SH-SY5Y (cell line): Measurements from ENCODE around the gene TMEM184A.

Source experiments
- GATA2 ChIP-seq: IDR thresholded peaks from 2 replicates; pipeline ENCODE4 v1.6.1; 2011; ENCODE audit warnings: mild to moderate bottlenecking, low read depth, low read length
- GATA3 ChIP-seq: IDR thresholded peaks from 2 replicates; pipeline ENCODE4 v1.6.1; 2011; ENCODE audit warnings: low read depth, mild to moderate bottlenecking, low read length, moderate library complexity

DNA sequence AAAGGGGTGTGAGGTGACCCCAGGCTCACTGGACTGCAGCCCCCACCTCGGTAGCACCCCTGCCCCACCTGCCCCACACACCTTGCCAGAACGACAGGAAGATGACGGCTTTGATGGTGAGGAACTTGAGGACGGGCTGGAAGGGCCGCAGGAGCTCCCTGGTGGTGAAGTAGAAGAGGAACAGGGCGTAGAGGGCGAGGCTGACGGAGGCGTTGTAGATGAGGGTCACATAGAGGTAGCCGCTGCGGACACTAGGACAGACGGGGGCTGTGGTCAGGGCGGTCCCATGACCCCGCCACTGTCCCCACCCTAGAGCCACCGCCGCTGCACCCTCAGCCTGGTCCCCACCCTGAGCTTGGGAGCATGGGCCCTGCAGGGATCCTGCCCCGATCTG, 7.6 kb downstream of the TMEM184A start:
- TF ChIP-seq GATA2 = no peak
- no peak for TF ChIP-seq GATA3
